ENCODE data around the gene FIZ1. TPM values are rescaled to one million over a fixed set of nuclear protein-coding genes. Genes with fewer than 3 reads are reported as not detected.

FIZ1 gene
- total and polyA plus RNA-seq, 2 of the 4 experiments (the other 2 are of a cell fraction), result 1.3 to 5.9 TPM

GRCh38 chr19:55606471-55606787, 7.1 kb upstream of the FIZ1 start:
- TF ChIP-seq USF2 (IDR thresholded peaks at IDR 0.05; ENCODE audit: low read depth, low read length) (no peak), CEBPB (IDR thresholded peaks at IDR 0.05; ENCODE audit: low read depth, low read length) (no peak), POLR2A (IDR thresholded peaks at IDR 0.05; ENCODE audit: low read depth, low read length) (no peak), FOS (IDR thresholded peaks at IDR 0.05; ENCODE audit: low read depth, low read length) (no peak), ELK1 (IDR thresholded peaks at IDR 0.05; ENCODE audit: borderline replicate concordance, low read depth, low read length) (no peak)
- Histone ChIP-seq H3K23ac (ENCODE audit: low read depth, low read length) (peak overlapping the region; percentile 75), H3K56ac (ENCODE audit: extremely low read depth, insufficient read depth, low read length) (0 out of 2 replicates have a peak overlapping the region, but pooled peaks have one; percentile 13), H4K91ac (ENCODE audit: insufficient read depth, low read depth, low read length) (peak overlapping the region; percentile 72), H3K9me3 (ENCODE audit: control insufficient read depth, insufficient read depth, low read length) (peaks cover 5% of the 10 kb centered on the region; the same call in 1 of the 2 replicates), H2AFZ (replicated peaks; ENCODE audit: low read length, poor library complexity) (peak overlapping the region; percentile 81), H3K4ac (ENCODE audit: low read depth, low read length) (peak overlapping the region; percentile 53), H4K8ac (ENCODE audit: low read depth in 2 of 2, low read length in 2 of 2) (peak overlapping the region in 1 of 2 experiments; percentile 52; a peak in 2 of 4 replicates), H3K79me1 (ENCODE audit: low read depth in 1 of 2, low read length in 2 of 2) (peaks cover 34 to 63% of the 10 kb centered on the region in 2 experiments), H3K18ac (ENCODE audit: low read depth, low read length) (no peak overlapping the region), H4K20me1 (ENCODE audit: insufficient read depth, low read length) (peaks cover 24% of the 10 kb centered on the region), H2AK9ac (replicated peaks; ENCODE audit: low read depth, low read length, poor library complexity) (peak overlapping the region; percentile 75), H3K14ac (replicated peaks; ENCODE audit: low read depth, low read length) (peak overlapping the region; percentile 65), H2AK5ac (ENCODE audit: low read depth, low read length) (peak overlapping the region; percentile 94), H3K9me1 (ENCODE audit: insufficient read depth, low read length) (peaks cover 4% of the 10 kb centered on the region; the same call in 1 of the 2 replicates), H3K4me1 (ENCODE audit: control insufficient read depth, insufficient read depth, low read length) (peaks cover 5% of the 10 kb centered on the region; the same call in 1 of the 2 replicates), H3K4me3 (ENCODE audit: insufficient read depth, low read depth, low read length) (peak overlapping the region; percentile 76), H2BK20ac (ENCODE audit: low read depth, low read length) (no peak overlapping the region), H3K27me3 (ENCODE audit: control insufficient read depth, insufficient read depth, low read length) (no peaks in the 10 kb centered on the region), H2BK120ac (ENCODE audit: low read depth, low read length) (no peak overlapping the region), H4K5ac (ENCODE audit: low read depth, low read length) (no peak overlapping the region), H3K27ac (ENCODE audit: insufficient read depth, low read length) (peak overlapping the region; percentile 73), H2BK5ac (ENCODE audit: low read depth, low read length, poor library complexity, severe bottlenecking) (peak overlapping the region; percentile 27), H3K36me3 (ENCODE audit: control insufficient read depth, insufficient read depth, low read length) (peaks cover 17% of the 10 kb centered on the region), H2BK15ac (ENCODE audit: low read depth, low read length) (no peak overlapping the region), H3K4me2 (ENCODE audit: low read depth, low read length) (peak overlapping the region; percentile 97), H3K9ac (ENCODE audit: low read depth, low read length) (peak overlapping the region; percentile 81)
- 38% methylated on average over 5 of the region's 12 CpGs; no CpG with 5 or more reads in 1 of the 2 experiments for WGBS, 2 experiments (ENCODE audit: extremely low coverage in 2 of 2, insufficient read length in 1 of 2)
- in situ Hi-C loops (cut with MboI; ENCODE audit: low sequenced_read_pairs) (loop anchor here (5.0 kb wide), 1 partner anchor 89 kb away; no protein-coding TSS in a partner anchor), dilution Hi-C loops (cut with HindIII; ENCODE audit: low sequenced_read_pairs, unreplicated experiment) (no loop called here), intact Hi-C loops (cut with micrococcal nuclease) (loop anchor here (1.0 to 2.0 kb wide), 2 partner anchors 89 to 146 kb away; partner anchors contain the start of gene ISOC2)
- TSS peak; percentile 22 for BruUV-seq (replicated peaks)
- ChIA-PET CTCF (interaction anchor here (0.6 to 2.3 kb wide), 8 partner anchors 13 to 245 kb away, joined by 3 to 11 read pairs (median 6); partner anchors contain the start of genes U2AF2 and ZNF784), POLR2A (ENCODE audit: unreplicated experiment) (interaction anchor here (1.1 kb wide), 1 partner anchor 31 kb away, joined by 4 read pairs; no protein-coding TSS in a partner anchor)
- ATAC-seq (ENCODE audit: low read depth) (no peak), DNase-seq (no peak)
